Mucosa of descending colon (tissue), 3 donors: ENCODE data around the gene BAZ1B. TPM values are rescaled to one million over a fixed set of nuclear protein-coding genes. Genes with fewer than 3 reads are reported as not detected.

ENCODE experiments used
- ATAC-seq: fragments of 200-7000 bp; cut with Tn5 transposase; one replicate; pipeline ENCODE4 v1.9.1; 2020; ENCODE audit warnings: mild to moderate bottlenecking, moderate library complexity
- DNase-seq, 3 donors: peaks; one replicate each; pipeline ENCODE4 v3.0.0-alpha.2; 2020
- H3K36me3 ChIP-seq: fragments of 200-600 bp; one replicate; pipeline ENCODE4 v1.8.0; 2021; ENCODE audit warnings: low read depth, mild to moderate bottlenecking
- H3K4me1 ChIP-seq: fragments of 200-600 bp; one replicate; pipeline ENCODE4 v1.8.0; 2021; ENCODE audit warnings: low read depth, mild to moderate bottlenecking
- H3K4me3 ChIP-seq: fragments of 200-600 bp; one replicate; pipeline ENCODE4 v1.8.0; 2021; ENCODE audit warnings: mild to moderate bottlenecking
- H3K9me3 ChIP-seq: fragments of 200-600 bp; one replicate; pipeline ENCODE4 v1.8.0; 2021; ENCODE audit warnings: mild to moderate bottlenecking
- intact Hi-C, 2 donors: fragments of 100-400 bp; cut with DNase I in 1 of 2; cut with micrococcal nuclease in 1 of 2; formaldehyde crosslinking; loops; one replicate each; pipeline versions ENCODE4 v1.11.0 to v1.11.1; 2022; cut with DNase I, micrococcal nuclease
- total RNA-seq, 3 donors: library from RNA; stranded (reverse); fragmentation: NEBNext Ultra II Directional in 2 of 3; extraction: Animal tissue kit (Norgen Biotek cat#: 25700) in 2 of 3; gene quantifications; one replicate each; pipeline versions ENCODE4 v1.2.1 to v1.2.4, GENCODE V29; 2021 to 2023
- TF ChIP-seq, protein P1 (sequence below): fragments of 200-600 bp; IDR thresholded peaks from one replicate; pipeline ENCODE4 v1.8.0; 2022; ENCODE audit warnings: antibody characterized with exemption, mild to moderate bottlenecking
- donor health status: DM: no; HTN: no; CAD: no; lungs with moderate emphysema.
- donor health status: DM: no; HTN: no; CAD: no.
- donor health status: DM: no; HTN: yes; CAD: no.

The BAZ1B gene
- total RNA-seq, 3 donors from 2014 or later: 37.4 to 76.0 (median 41.4) TPM

GRCh38 chr7:73442222-73442902 lies 79.7 kb downstream of the BAZ1B start:
- no peaks in the 10 kb centered on the region for H3K9me3 ChIP-seq
- no peaks in the 10 kb centered on the region for H3K4me1 ChIP-seq
- H3K36me3 ChIP-seq: peaks cover 38% of the 10 kb centered on the region
- TF ChIP-seq, protein P1, sequence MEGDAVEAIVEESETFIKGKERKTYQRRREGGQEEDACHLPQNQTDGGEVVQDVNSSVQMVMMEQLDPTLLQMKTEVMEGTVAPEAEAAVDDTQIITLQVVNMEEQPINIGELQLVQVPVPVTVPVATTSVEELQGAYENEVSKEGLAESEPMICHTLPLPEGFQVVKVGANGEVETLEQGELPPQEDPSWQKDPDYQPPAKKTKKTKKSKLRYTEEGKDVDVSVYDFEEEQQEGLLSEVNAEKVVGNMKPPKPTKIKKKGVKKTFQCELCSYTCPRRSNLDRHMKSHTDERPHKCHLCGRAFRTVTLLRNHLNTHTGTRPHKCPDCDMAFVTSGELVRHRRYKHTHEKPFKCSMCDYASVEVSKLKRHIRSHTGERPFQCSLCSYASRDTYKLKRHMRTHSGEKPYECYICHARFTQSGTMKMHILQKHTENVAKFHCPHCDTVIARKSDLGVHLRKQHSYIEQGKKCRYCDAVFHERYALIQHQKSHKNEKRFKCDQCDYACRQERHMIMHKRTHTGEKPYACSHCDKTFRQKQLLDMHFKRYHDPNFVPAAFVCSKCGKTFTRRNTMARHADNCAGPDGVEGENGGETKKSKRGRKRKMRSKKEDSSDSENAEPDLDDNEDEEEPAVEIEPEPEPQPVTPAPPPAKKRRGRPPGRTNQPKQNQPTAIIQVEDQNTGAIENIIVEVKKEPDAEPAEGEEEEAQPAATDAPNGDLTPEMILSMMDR: no peak
- intact Hi-C loops: no loop called here
- no peak for ATAC-seq
- H3K4me3 ChIP-seq: no peak overlapping the region
- no peak for DNase-seq

GRCh38 chr7:73439410-73439704 lies 82.7 kb downstream of the BAZ1B start:
- H3K9me3 ChIP-seq: no peaks in the 10 kb centered on the region
- no peaks in the 10 kb centered on the region for H3K4me1 ChIP-seq
- DNase-seq: no peak
- intact Hi-C loops: no loop called here
- no peak for ATAC-seq
- H3K36me3 ChIP-seq: peaks cover 24% of the 10 kb centered on the region
- TF ChIP-seq, protein P1: no peak
- no peak overlapping the region for H3K4me3 ChIP-seq

DNA sequence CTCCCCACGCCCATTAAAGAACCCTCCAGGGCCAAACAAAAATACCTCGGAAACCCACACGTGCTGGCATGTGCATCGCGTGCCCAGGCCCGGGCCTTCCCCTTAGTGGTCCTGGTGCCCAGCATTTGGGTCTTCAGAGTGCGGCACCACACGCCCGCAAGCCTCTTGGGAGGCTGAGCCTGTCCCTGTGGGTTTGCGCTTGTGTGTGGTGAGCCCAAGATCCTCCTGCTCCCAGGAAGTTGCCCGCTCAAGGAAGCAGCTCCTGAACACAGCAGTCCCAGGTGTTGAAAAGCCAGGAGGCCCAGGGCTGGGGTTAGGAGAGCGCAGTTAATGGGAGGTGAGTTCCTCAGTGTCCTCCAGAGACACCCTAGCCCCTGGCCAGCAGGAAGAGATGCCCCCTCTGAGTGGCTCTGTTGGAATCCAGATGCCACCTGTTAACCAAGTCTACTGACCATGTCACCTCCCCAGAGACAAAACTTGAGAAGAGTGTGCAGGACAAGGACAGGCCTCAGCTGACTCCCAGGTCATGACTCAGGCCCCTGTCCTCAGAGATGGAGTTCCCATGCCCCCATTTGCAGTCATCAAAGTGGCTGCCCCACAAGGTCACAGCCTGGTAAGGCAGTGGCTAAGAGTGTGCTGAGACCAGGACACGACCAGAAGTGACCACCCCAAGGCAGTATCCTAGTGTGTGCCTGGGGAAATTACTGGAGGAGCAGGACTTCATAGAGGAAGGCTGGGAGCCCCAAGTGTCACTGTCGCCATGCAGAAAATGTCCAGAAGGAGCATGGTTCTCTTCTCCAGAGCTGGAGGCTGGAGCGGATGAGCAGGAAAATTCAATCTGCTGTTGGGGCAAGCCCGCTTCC lies 83.3 kb downstream of the BAZ1B start:
- no peak for ATAC-seq
- intact Hi-C loops: no loop called here
- H3K36me3 ChIP-seq: peaks cover 23% of the 10 kb centered on the region

DNA sequence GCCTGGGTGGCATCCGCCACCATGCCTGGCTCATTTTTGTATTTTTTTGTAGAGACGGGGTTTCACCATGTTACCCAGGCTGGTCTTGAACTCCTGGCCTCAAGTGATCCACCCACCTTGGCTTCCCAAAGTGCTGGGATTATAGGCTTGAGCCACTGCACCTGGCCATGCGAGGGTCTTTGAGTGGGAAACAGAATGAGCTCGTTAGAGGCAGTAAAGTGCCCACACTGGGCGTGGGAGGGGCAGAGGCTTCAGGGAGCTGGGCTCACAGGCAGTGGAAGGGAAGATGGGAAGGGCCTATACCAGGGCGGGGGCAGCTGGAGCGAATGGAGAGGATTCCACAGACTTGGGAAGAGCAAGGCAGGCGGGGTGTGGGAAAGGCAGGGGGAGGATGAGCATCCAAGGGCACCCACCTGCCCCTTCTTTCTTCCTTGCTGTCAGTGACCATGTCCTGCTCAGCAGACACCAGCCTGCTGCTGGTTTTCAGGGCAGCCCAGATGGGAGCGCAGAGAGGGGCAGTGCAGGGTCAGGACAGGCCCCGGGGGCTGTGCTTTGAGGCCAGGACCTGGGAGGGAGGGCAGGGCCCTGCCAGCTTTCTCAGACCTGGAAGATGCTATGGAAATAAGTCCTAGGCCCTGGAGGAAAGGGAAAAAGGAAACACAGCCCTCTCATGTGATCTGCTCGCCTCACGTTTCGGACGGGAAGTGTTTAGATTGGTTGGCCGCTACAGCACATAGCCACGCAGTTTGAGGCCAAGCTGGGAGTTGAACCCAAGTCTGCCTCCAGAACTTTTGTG lies 84.3 kb downstream of the BAZ1B start:
- no peak for ATAC-seq
- no peak overlapping the region for H3K4me3 ChIP-seq
- intact Hi-C loops: no loop called here
- DNase-seq: no peak
- H3K36me3 ChIP-seq: peaks cover 15% of the 10 kb centered on the region
- peaks cover 3% of the 10 kb centered on the region for H3K4me1 ChIP-seq
- TF ChIP-seq, protein P1: no peak
- H3K9me3 ChIP-seq: no peaks in the 10 kb centered on the region

More for the DNA sequence above, 83.3 kb downstream of the BAZ1B start:
- TF ChIP-seq, protein P1: no peak
- Histone ChIP-seq H3K9me3 (no peaks in the 10 kb centered on the region), H3K4me3 (no peak overlapping the region), H3K4me1 (no peaks in the 10 kb centered on the region)
- DNase-seq: no peak

DNA sequence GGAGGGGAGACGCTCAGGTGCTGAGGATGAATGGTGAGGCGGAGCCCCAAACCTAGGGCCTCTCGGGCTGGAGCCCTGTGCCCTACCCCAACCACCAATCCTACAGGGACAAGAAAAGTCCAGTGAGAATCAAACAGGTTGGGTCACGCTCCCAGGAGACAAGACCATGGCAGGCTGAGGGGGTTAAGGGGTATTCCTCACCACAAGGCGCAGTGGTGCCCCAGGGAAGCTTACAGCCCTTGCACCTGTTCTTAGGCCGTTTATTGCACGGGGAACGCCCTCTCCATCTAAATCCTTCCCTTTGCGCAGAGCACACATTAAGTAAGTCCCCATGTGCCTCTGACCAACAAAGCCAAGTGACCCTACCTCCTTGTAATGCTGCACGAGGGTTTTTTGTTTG lies 85.0 kb downstream of the BAZ1B start:
- Histone ChIP-seq H3K9me3 (no peaks in the 10 kb centered on the region), H3K4me3 (no peak overlapping the region), H3K36me3 (peaks cover 9% of the 10 kb centered on the region), H3K4me1 (peaks cover 3% of the 10 kb centered on the region)
- TF ChIP-seq, protein P1: no peak
- ATAC-seq: peak; percentile 60
- DNase-seq: no peak
- intact Hi-C loops: no loop called here
